CD4-positive, alpha-beta T cell treated with Interferon gamma for 1 hour (primary cell): ENCODE measurements around the gene CAPZA1.

Experiments
- DNase-seq: peaks from one replicate; pipeline ENCODE4 v3.0.0-alpha.2; 2020

Gene CAPZA1

GRCh38 chr1:112702420-112703261 lies 83.0 kb downstream of the CAPZA1 start:
- DNase-seq = no peak

- no peak for DNase-seq
Observed at GRCh38 chr1:112703706-112704105, 84.1 kb downstream of the CAPZA1 start.

DNA sequence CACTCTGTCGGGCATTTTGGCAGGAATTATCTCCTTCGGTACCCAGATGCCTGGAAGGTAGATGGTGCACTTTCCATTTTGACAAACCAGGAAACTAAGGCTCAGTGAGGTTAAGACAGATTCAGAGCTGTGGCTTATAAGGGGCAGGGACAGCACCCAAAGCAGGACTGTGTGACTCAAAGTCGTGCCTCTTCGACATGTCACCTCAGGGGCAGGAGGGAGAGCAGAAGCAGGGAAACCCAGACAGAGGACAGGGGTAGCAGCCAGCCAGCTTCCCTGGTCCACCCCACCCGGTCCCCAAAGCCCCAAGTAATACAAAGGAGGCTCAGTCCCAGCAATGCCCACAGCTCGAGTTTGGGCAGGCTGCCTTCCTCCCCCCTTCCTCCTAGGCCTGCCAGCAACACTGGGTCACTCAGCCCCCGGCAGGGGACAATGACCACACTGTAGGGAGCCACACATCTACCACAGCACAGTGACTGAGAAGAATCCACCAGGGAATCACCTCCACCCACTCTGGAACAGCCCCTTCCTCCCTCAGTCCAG lies 84.8 kb downstream of the CAPZA1 start:
- no peak for DNase-seq

GRCh38 chr1:112704934-112705627 lies 85.4 kb downstream of the CAPZA1 start:
- peak; percentile 52 for DNase-seq

DNA sequence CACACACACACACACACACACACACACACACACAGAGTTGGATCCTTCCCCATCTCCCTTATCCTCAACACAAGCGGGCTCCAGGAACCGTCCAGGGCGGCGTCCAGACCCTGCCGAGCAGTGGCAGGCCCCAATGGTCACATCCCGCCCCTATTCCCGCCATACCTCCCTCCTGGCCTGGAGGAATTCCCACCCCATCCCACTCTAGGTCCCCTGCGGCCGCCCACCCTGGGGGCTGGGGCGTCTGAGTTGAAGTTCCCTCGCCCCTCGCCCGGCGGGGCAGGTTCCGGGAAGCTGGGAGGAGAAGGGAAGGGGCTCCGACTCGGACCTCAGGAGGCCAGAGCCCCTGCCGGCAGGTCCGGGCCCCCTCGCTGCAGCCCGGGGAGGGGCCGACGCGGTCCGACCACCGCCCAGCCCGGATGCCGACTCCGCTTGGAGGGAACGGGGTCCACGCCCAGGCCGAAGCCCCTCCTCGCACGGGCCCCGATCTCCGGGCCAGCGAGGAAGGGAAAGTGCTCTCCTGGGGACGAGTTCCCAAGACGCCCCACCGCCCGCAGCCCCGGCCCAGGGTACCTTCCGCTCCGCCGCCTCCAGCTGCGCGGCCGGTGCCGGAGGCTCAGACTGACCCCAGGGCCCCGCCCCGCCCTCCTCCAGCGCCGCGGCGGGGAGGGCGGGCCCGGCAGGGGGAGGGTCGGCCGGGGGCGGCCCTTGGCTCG lies 87.0 kb downstream of the CAPZA1 start, which contains the start of gene RHOC:
RHOC (minus strand) TSS at position 623 of the 716 bp plus-strand sequence. CDS start 3,328 bp downstream, outside the sequence.
- peak; percentile 37 for DNase-seq

- DNase-seq = peak; percentile 71
Observed at GRCh38 chr1:112707221-112708001, 87.8 kb downstream of the CAPZA1 start.

DNA sequence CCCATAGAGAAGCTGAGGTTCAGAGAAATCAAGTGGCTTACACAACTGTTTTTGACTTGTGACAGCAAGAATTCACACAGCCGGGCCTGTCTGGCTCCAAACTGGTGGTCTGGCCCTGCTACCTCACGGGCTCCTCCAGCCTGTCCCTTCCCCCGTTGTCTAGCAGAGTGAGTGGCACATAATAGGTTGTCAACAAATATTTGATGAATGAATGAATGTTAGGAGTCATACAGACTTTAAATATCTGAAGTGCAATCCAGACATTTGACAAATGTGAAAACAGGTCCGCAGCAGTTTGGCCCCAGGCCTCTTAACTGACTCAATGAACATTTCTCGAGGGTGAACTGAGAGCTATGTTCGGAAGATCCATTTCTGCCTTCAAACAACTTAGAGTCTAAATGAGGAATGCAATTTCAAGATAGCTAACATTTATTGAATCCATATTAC lies 88.4 kb downstream of the CAPZA1 start:
- DNase-seq = no peak

DNA sequence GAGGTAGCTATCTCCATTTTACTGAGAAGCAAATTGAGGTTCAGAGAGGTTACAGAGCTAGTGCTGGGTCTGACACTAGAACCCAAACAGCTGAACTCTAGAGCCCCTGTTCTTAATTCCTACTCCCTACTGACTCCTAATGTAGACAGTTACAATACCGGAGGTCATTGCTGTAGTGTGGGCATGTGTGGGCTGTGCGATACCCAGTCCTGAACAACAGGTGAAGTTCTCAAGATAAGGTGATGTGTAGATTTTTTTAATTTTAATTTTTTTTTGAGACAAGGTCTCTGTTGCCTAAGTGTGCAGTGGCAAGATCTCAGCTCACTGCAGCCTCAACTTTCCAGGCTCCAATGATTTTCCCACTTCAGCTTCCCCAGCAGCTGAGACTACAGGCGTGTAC lies 88.9 kb downstream of the CAPZA1 start:
- DNase-seq = no peak

GRCh38 chr1:112710159-112710558 lies 90.5 kb downstream of the CAPZA1 start:
- no peak for DNase-seq

DNA sequence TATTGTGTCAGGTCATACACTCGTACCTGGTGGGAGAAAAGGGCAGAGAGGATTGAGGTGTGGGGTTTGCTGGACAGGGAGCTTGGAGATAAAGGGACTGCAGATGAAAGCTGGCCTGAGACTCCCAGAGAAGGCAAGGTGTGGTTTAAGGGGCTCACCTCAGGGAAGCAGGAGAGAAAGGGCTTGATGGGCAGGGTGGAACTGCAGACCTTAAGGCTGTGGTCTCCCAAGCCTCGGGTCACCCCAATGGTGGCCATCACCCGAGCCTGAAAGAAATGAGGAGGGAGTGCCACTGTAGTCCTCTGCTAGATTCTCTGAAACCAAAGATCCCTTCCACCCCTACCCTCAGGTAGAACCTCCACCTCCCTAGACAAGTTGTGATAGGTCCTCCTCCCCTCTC lies 91.0 kb downstream of the CAPZA1 start:
- DNase-seq = no peak

DNA sequence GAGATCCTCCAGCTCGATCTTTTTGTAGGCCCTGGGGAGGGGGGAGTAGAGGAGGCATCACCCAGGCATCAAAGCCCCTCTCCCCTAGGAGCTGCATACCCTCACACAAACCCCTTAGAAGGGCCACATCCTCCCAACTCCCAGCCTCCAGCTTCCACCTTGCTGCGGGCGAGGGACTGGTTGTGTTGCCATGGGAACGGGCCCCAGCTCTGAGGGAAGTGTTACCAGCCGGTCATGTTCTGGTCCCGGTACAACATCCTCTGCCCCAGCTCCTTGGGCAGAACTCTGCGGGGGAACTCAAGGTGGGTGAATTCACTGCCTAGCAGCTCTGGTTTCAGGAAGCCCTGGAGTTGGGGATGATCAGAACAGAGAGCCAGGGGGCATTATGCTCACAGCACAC lies 91.4 kb downstream of the CAPZA1 start:
- DNase-seq = no peak

DNA sequence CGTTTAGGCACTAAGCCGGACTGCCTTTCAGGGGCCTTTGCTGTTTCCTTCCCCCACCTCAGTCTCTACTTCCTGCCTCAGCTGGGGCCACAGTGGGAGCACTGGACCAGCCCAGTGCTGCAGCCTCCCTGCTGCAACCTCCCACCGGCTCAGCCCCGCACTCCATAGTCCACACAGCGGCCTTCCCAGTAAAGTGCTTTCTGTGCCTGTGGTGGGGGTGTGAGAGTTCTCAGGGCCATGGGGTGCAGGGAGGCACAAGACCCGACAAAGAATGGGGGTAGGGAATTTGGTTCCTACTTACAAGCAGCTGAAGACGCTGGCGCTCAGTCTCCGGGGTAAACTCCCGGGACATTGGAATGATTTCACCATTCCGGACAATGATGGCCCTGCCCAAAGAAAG lies 92.0 kb downstream of the CAPZA1 start:
- no peak for DNase-seq

DNA sequence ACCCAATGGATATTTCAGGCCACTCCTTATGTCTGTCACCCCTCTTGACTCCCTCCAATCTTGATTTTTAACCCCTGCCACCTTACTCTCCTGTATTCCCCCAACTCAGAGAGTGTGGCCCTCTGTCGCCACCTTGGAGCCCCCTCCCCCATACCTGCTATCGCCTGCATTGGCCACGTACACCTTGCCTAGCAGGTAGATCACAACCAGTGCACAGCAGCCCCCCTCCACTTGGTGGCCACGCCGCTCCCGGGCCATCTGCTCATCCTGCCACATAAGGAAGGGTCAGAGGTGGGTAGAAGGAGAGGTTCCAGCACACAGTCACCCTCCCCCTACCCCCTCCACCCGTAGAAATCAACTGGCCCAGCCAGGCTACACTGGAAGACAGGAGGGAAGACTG lies 92.6 kb downstream of the CAPZA1 start:
- DNase-seq = no peak

DNA sequence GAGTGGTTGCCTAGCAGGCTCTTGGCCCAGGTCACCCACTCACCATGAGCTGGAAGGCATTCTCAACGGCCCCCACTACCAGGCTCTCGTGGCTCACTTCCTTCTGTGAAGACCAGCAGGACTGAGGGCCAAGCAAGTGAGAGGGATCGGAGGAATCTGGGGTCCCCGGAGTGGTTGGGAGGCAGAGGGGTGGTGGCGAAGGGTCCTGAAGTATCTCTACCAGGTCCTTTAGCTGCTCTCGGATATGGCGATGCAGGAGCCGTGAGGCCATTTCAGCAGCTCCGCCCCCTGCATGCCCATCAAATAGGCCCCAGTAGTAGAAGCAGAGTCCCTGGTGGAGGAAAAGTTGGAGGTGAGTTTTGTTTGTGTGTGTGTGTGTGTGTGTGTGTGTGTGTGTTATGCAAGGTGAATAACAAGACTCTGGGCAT lies 93.1 kb downstream of the CAPZA1 start:
- DNase-seq = no peak

- peak; percentile 45 for DNase-seq
Observed at GRCh38 chr1:112713466-112714312, 94.1 kb downstream of the CAPZA1 start.

- no peak for DNase-seq
Observed at GRCh38 chr1:112714313-112715263, 95.0 kb downstream of the CAPZA1 start.

- peak; percentile 98 for DNase-seq
Observed at GRCh38 chr1:112715264-112716053, 95.8 kb downstream of the CAPZA1 start, which contains the start of gene PPM1J. Gene PPM1J (minus strand): TSS chr1:112715332. CDS start chr1:112715301, 31 bp downstream.

DNA sequence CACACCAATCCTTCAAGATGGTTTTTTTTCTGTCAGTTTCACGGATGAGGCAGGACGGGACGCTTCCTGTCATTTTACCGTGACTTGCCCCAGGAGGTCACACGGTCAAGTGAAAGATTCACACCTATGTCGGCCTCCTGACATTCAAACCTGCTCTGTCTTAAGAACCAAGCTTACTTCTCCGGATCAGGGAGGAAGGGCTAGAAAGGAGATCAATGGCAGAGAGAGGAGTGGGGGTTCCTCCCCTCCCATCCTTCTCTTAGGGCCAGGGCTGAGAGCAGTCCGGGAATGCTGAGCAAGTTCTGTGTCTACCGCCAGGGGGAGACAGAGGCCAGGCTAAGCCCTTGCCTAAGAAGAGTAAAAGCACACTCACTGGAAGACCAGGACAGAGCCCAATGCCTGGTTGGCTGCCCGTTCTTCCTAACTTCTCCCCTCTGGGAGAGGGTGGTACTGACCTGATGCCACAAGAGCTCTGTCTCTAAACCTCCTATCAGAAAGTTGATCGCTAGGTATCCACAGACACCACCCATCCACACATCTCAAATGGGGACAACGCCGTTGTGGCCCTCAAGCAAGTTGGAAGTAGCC lies 96.6 kb downstream of the CAPZA1 start:
- peak; percentile 75 for DNase-seq
